ENCODE data around the gene MPP2. TPM values are rescaled to one million over a fixed set of nuclear protein-coding genes. Genes with fewer than 3 reads are reported as not detected.
"Not testable (repeated sequence)": the region's sequence is repeated elsewhere in the genome, so short reads cannot be mapped to it uniquely, and the experiment has no call there.

MPP2 gene
- total RNA-seq, 1 donor, result 3.3 TPM

DNA sequence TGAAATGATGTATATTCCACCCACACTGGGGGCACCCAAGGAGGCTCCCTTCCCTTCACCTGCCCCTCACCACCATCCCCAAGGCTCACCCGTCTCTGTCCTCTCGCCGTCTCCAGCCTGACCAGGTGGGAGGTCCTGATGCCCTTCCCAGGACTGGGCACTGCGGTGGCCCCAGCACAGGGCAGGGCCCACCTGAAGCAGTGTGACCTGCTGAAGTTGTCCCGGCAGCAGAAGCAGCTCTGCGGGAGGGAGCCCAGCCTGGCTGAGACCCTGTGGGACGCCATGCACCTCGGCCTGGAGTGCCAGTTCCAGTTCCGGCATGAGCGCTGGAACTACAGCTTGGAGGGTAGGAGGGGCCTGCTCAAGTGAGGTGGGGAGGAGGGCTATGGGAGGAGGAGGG, 25.0 kb upstream of the MPP2 start:
- TF ChIP-seq, protein P1, sequence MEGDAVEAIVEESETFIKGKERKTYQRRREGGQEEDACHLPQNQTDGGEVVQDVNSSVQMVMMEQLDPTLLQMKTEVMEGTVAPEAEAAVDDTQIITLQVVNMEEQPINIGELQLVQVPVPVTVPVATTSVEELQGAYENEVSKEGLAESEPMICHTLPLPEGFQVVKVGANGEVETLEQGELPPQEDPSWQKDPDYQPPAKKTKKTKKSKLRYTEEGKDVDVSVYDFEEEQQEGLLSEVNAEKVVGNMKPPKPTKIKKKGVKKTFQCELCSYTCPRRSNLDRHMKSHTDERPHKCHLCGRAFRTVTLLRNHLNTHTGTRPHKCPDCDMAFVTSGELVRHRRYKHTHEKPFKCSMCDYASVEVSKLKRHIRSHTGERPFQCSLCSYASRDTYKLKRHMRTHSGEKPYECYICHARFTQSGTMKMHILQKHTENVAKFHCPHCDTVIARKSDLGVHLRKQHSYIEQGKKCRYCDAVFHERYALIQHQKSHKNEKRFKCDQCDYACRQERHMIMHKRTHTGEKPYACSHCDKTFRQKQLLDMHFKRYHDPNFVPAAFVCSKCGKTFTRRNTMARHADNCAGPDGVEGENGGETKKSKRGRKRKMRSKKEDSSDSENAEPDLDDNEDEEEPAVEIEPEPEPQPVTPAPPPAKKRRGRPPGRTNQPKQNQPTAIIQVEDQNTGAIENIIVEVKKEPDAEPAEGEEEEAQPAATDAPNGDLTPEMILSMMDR (IDR thresholded peaks at IDR 0.05; ENCODE audit: insufficient read depth, low read length), result no peak
- DNase-seq (ENCODE audit: low read depth), result no peak
- no peak overlapping the region for H3K4me3 ChIP-seq (ENCODE audit: low read depth, low read length)

DNA sequence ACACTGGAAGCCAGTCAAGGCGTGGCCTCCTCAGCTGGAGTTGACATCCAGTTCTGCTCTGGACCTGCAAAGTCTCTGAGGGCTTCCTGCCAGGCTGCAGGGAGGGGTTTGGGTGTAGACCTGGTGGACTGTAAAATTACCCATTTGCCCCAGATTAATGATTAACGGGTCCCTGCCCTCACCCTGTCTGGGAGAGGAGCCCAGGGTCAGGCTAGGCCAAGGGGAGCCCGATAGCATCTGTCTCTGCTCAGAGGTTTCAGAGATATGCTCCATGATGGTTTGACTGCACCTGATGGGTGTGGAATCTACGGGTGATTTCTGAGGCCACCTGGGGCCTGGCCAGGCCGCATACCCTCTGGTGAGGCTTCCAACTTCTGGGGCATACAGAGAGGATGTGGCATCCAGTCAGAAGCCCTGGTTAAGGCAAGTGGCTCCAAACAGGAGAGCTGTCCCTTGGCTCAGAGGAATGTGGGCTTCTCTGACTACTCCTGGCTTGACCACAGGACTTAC, 23.8 kb upstream of the MPP2 start:
- TF ChIP-seq, protein P1 (IDR thresholded peaks at IDR 0.05; ENCODE audit: insufficient read depth, low read length), result no peak
- DNase-seq (ENCODE audit: low read depth), result no peak
- no peak overlapping the region for H3K4me3 ChIP-seq (ENCODE audit: low read depth, low read length)

- no peak overlapping the region for H3K4me3 ChIP-seq (ENCODE audit: low read depth, low read length)
- TF ChIP-seq, protein P1 (IDR thresholded peaks at IDR 0.05; ENCODE audit: insufficient read depth, low read length), result no peak
- no peak for DNase-seq (ENCODE audit: low read depth)
Measured at GRCh38 chr17:43928609-43929008, 21.3 kb upstream of the MPP2 start.

- DNase-seq (ENCODE audit: low read depth); H3K4me3 ChIP-seq (ENCODE audit: low read depth, low read length): not testable (repeated sequence)
Measured at GRCh38 chr17:43927929-43928328, 20.6 kb upstream of the MPP2 start.

DNA sequence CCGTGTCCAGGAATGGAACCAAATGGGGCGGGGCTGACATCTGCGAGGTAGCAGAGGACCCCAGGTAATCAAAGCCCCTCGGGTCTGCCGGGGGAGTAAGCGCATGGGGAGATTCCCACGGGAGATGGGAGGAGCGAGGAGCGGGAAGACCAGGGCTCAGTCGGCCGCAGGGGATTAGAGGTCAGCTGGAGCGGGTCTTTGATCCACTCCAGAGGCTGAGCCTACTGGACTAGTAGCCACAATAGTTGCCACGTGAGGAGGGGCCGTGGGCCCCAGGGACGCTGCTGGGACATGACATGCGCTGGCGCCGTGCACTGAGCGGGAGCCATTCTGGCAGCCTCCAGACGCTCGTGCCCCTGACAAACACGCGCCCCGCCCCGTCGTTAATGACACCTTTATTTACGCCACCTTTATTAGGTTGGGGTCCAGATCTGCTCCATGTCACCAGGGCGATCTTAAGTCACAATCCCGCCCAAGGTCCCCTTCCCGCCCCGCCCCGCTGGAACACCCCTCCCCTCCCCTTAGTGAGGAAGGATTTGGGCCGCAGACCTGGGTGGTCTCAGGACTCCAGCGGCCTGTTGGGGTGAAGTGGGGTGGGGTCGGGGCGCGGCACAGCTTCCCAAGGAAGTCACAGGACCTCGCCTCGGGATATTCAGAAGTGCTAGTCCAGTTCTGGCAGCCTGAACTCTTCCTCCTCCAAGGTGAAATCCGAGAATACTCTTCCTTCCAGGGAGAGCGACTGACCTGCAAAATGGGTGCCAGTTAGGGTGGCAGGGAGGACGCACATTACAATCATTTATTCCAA, 19.9 kb upstream of the MPP2 start:
- H3K4me3 ChIP-seq (ENCODE audit: low read depth, low read length), result no peak overlapping the region
- DNase-seq (ENCODE audit: low read depth), result no peak
- TF ChIP-seq, protein P1 (IDR thresholded peaks at IDR 0.05; ENCODE audit: insufficient read depth, low read length), result no peak

GRCh38 chr17:43924558-43924957, 17.2 kb upstream of the MPP2 start:
- no peak for DNase-seq (ENCODE audit: low read depth)
- TF ChIP-seq, protein P1 (IDR thresholded peaks at IDR 0.05; ENCODE audit: insufficient read depth, low read length), result no peak
- no peak overlapping the region for H3K4me3 ChIP-seq (ENCODE audit: low read depth, low read length)

DNA sequence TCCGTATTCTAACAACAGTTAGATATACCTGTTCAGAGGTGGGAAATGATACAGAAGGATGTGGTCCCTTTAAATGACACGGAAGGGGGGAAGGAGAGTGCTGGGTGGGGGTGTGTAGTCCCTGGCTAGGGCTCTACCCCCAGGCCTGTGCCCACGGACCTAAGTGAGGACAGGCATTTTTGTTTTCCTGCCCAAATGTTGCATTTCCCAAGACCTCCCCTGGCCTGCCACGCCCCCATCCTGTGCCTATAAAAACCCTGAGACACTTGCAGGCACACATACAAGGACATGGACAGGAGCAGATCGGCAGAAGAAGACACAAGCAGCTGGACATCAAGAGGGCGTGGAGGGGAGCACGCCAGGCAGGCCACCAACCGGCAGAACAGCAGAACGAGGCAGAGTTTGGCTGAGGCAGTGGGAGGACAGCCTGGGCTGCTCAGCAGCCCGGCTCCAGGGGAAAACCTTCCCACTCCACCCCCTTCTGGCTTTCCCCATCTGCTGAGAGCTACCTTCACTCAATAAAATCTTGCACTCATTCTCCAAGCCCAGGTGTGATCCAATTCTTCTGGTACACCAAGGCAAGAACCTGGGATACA, 13.3 kb upstream of the MPP2 start:
- no peak overlapping the region for H3K4me3 ChIP-seq (ENCODE audit: low read depth, low read length)
- no peak for DNase-seq (ENCODE audit: low read depth)
- TF ChIP-seq, protein P1 (IDR thresholded peaks at IDR 0.05; ENCODE audit: insufficient read depth, low read length), result no peak

Measured in fibroblast of the aortic adventitia (primary cell).